ENCODE data around the gene ASXL2.

ASXL2 gene

DNA sequence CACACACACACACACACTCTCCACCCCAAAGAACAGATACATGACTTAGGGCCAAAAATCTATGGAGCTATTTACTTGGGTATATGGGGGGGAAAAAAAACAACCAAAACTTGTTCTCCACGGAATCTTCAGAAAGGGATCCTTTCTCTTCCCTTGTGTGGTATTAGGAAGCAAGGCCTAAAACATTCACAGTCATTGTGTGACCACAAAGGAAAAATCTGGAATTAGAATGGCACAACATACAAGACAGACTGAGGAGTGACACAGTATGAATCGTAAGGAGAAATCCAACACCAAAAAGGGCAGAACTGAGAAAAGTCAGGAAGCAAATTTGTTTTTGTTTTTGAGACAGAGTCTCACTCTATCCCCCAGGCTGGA is 70.3 kb downstream of the ASXL2 start:
- DNase-seq (ENCODE audit: low read depth in 1 of 2, low spot score in 1 of 2), result no peak

DNA sequence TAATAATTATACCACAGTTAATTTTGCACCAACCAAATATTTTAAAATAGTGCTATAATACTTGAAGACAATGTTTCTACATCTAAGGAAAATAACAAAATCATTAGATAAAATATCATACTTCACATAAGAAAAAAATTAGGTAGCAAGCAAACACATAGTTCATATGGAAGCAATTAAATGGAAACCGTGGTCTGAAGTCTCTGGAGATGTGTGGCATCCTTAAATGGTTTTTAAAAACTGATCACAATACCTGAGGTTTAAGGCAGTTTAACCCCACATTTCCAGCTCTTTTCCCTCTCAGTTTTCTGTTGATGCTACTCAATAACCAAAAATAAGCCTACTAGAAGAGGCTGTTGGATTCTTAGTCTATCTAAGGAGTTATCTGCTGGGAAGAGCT is 71.3 kb downstream of the ASXL2 start:
- no peak for DNase-seq (ENCODE audit: low read depth in 1 of 2, low spot score in 1 of 2)

- no peak for DNase-seq (ENCODE audit: low read depth in 1 of 2, low spot score in 1 of 2)
These were observed 72.3 kb downstream of the ASXL2 start for GRCh38 chr2:25805987-25806386.

DNA sequence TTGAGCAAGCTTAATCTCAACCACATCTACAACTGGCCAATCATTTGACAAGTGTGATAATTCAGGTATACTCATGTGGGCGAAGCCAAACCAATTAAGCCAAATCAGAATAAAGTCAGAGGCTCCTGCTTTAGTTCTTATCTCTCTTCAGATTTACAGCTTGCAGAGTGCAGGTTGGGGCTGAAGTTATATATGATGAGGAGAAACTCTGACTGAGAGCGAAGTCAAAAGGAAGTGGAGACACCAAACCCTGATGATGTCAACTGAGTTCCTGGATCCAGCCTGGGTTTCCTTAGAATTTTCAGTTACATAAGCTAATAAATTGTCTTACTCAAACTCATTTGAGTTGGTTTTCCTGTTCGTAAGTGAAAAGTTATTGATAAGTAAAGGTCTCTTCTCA is 73.9 kb downstream of the ASXL2 start:
- DNase-seq (ENCODE audit: low read depth in 1 of 2, low spot score in 1 of 2), result no peak

- no peak for DNase-seq (ENCODE audit: low read depth in 1 of 2, low spot score in 1 of 2)
These were observed 79.0 kb downstream of the ASXL2 start for GRCh38 chr2:25799301-25799700.

DNA sequence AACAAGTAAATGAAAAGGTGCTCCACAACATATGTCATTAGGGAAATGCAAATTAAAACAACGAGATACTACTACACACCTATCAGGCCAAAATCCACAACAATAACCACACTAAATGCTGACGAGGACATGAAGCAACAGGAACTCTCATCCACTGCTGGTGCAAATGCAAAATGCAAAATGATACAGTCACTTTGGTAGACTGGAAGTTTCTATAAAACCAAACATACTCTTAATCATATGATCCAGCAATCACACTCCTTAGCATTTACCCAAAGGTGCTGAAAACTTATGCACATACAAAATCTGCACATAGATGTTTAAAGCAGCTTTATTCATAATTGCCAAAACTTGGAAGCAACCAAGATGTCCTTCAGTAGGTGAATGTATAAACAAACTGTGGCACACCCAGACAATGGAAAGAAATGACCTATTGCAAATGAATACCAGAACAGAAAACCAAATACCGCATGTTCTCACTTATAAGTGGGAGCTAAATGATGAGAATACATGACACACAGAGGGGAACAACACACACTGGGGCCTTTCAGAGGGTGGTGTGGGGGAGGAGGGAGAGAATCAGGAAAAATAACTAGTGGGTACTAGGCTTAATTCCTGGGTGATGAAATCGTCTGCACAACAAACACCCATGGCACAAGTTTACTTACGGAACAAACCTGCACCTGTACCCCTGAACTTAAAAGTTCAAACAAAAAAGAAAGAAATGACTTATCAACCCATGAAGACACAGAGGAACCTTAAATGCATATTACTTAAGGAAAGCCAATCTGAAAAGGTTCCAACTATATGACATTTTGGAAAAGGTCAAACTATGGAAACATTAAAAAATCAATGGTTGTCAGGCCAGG is 80.4 kb downstream of the ASXL2 start:
- DNase-seq (ENCODE audit: low read depth in 1 of 2, low spot score in 1 of 2), result no peak

GRCh38 chr2:25794544-25795276 is 83.6 kb downstream of the ASXL2 start:
- DNase-seq (ENCODE audit: low read depth in 1 of 2, low spot score in 1 of 2), result no peak

GRCh38 chr2:25790074-25790790 is 88.1 kb downstream of the ASXL2 start:
- no peak for DNase-seq (ENCODE audit: low read depth in 1 of 2, low spot score in 1 of 2)

DNA sequence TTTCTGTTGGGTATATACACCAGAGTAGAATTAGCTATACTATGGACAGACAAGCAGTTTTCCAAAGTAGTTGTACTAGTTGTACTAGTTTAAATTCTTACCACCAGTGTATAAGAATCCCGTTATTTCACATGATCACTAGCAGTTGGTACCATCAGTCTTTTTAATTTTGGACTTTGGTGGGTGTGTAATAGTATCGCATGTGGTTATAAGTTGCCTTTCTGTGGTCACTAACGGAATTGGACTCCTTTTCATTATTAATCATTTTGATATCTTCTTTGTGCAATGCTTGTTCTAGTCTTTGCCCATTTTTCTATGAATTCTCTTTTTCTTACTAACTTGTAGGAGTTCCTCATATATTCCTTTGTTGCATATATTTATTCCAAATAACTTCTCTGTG is 89.8 kb downstream of the ASXL2 start:
- DNase-seq (ENCODE audit: low read depth in 1 of 2, low spot score in 1 of 2), result no peak

- DNase-seq (ENCODE audit: low read depth in 1 of 2, low spot score in 1 of 2), result no peak
These were observed 91.3 kb downstream of the ASXL2 start for GRCh38 chr2:25787020-25787419.

- no peak for DNase-seq (ENCODE audit: low read depth in 1 of 2, low spot score in 1 of 2)
These were observed 93.9 kb downstream of the ASXL2 start for GRCh38 chr2:25784404-25784803.

- DNase-seq (ENCODE audit: low read depth in 1 of 2, low spot score in 1 of 2), result no peak
These were observed 101.2 kb downstream of the ASXL2 start for GRCh38 chr2:25777077-25777476.

DNA sequence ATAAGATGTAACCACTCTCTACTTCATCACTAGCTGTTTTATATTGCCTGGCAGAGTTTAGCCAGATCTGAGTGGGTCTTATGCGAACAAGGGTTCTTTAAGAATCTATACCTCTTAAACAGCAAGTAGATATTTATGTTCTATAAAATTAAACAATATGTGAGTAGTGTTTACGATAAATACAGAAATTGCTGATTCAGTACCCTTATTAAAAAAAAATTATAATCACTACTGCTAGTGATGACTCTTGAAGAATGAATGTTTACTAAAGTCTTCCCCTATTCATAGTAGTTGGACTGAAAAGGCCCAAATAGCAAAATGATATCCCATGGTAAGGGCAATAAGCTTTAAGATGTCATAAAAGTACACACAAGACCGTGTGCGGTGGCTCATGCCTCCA is 106.2 kb downstream of the ASXL2 start:
- no peak for DNase-seq (ENCODE audit: low read depth in 1 of 2, low spot score in 1 of 2)

DNA sequence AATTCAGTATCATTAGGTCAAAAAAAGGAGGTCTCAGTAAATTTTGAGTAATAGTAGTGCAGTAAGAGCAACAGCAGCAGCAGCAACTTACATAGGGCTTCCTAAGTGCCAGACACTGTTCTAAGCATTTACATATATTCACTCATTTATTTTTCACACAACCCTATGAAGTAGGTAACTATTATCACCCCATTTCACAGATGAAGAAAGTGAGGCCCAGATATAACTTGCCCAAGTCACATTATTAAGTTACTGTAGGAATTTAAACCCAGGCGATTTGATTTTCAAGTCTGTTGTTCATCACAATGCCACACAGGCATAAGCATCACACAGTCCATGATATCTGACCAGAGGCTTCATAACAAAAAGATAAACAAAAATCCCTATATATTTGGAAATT is 114.7 kb downstream of the ASXL2 start:
- no peak for DNase-seq (ENCODE audit: low read depth in 1 of 2, low spot score in 1 of 2)

- DNase-seq (ENCODE audit: low read depth in 1 of 2, low spot score in 1 of 2), result no peak
These were observed 118.0 kb downstream of the ASXL2 start for GRCh38 chr2:25760297-25760696.

GRCh38 chr2:25758348-25758747 is 119.9 kb downstream of the ASXL2 start:
- DNase-seq (ENCODE audit: low read depth in 1 of 2, low spot score in 1 of 2), result no peak

DNA sequence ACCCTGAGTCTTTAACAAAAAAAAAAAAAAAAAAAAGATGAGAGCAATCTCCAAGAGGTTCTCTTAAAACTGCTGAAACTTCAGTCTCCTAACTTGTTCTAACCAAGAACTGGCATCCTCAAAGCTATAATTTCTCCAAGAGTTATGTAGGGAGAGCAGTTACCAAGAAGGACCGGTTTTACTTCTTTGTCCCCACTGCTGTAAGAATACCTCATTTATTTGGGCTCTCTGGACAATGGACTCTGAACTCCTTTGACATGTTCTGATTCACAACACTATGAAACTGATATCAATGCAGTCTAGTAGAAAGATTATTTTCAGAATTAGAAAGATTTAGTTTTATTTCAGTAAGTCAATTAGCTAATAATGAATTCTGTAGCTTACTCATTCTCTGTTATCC is 120.4 kb downstream of the ASXL2 start:
- DNase-seq (ENCODE audit: low read depth in 1 of 2, low spot score in 1 of 2), result no peak

- DNase-seq (ENCODE audit: low read depth in 1 of 2, low spot score in 1 of 2), result no peak
These were observed 121.8 kb downstream of the ASXL2 start for GRCh38 chr2:25756536-25756935.

GRCh38 chr2:25749676-25750075 is 128.6 kb downstream of the ASXL2 start:
- no peak for DNase-seq (ENCODE audit: low read depth in 1 of 2, low spot score in 1 of 2)

GRCh38 chr2:25744055-25744454 is 134.2 kb downstream of the ASXL2 start:
- DNase-seq (ENCODE audit: low read depth in 1 of 2, low spot score in 1 of 2), result no peak

- DNase-seq (ENCODE audit: low read depth in 1 of 2, low spot score in 1 of 2), result no peak
These were observed 135.0 kb downstream of the ASXL2 start for GRCh38 chr2:25743132-25743830.
